SK-N-SH (cell line): ENCODE results near the gene NTRK2.

Experiments
- CHD2 ChIP-seq: fragments of 150-350 bp; IDR thresholded peaks from 2 replicates; pipeline ENCODE4 v1.6.1; 2018; ENCODE audit warnings: low read length; ENCODE audit not compliant: partially characterized antibody
- CTCF ChIP-seq: fragments of 200-600 bp; sonication (generic); IDR thresholded peaks from 2 replicates; pipeline ENCODE4 v1.6.1; 2017; ENCODE audit warnings: antibody characterized with exemption, mild to moderate bottlenecking, moderate library complexity
- FOXJ3 ChIP-seq: sonication (generic); formaldehyde crosslinking; IDR thresholded peaks from 2 replicates; pipeline ENCODE4 v1.5.1; 2020; ENCODE audit warnings: mild to moderate bottlenecking, missing genetic modification reagents
- MEF2A ChIP-seq: IDR thresholded peaks from 2 replicates; pipeline ENCODE4 v1.4.0; 2012; ENCODE audit warnings: low read depth, borderline replicate concordance
- NFIC ChIP-seq: IDR thresholded peaks from 2 replicates; pipeline ENCODE4 v1.4.0; 2012; ENCODE audit warnings: borderline replicate concordance
- POLR2AphosphoS5 ChIP-seq: IDR thresholded peaks from 2 replicates; pipeline ENCODE4 v1.6.1; 2012; ENCODE audit warnings: low read depth, low read length
- RXRA ChIP-seq: IDR thresholded peaks from 2 replicates; pipeline ENCODE4 v1.4.0; 2012; ENCODE audit warnings: low read depth, mild to moderate bottlenecking, borderline replicate concordance
- SMC3 ChIP-seq: IDR thresholded peaks from 2 replicates; pipeline ENCODE4 v1.6.1; 2012; ENCODE audit warnings: low read depth, low read length, improper control_type of control experiment
- TCF12 ChIP-seq: IDR thresholded peaks from 2 replicates; pipeline ENCODE4 v1.4.0; 2012
- USF2 ChIP-seq: fragments of 150-350 bp; IDR thresholded peaks from 2 replicates; pipeline ENCODE4 v1.6.1; 2017; ENCODE audit warnings: antibody characterized with exemption, low read length, low read depth, borderline replicate concordance
- ZBTB33 ChIP-seq: IDR thresholded peaks from 2 replicates; pipeline ENCODE4 v1.4.0; 2012; ENCODE audit warnings: low read depth, borderline replicate concordance

- TF ChIP-seq MEF2A = no peak
- no peak for TF ChIP-seq CTCF
- TF ChIP-seq NFIC = no peak
- no peak for TF ChIP-seq CHD2
- TF ChIP-seq FOXJ3 (CRISPR knock-in tag) = no peak
- no peak for TF ChIP-seq ZBTB33
- no peak for TF ChIP-seq POLR2AphosphoS5
- no peak for TF ChIP-seq TCF12
- no peak for TF ChIP-seq SMC3
- TF ChIP-seq USF2 = no peak
- no peak for TF ChIP-seq RXRA
Measured at GRCh38 chr9:84990850-84991513, 321.5 kb downstream of the NTRK2 start.
